Muscle layer of duodenum (tissue), 2 donors: ENCODE measurements around the gene RASSF3.
"Not testable (repeated sequence)": the region's sequence is repeated elsewhere in the genome, so short reads cannot be mapped to it uniquely, and the experiment has no call there.

Experiments used
- H3K27ac ChIP-seq: one replicate; pipeline ENCODE4 v1.7.0; 2013; ENCODE audit warnings: mild to moderate bottlenecking, low read length
- H3K27me3 ChIP-seq: one replicate; pipeline ENCODE4 v1.7.0; 2013; ENCODE audit warnings: low read depth, mild to moderate bottlenecking, control low read depth, low read length
- H3K36me3 ChIP-seq, 2 donors: one replicate each; pipeline ENCODE4 v1.7.0; 2013; ENCODE audit warnings: low read length in 2 of 2, control low read depth in 1 of 2, mild to moderate bottlenecking in 1 of 2; ENCODE audit not compliant: insufficient read depth in 2 of 2, control insufficient read depth in 1 of 2
- H3K4me1 ChIP-seq, 2 donors: one replicate each; pipeline ENCODE4 v1.7.0; 2013; ENCODE audit warnings: low read length in 2 of 2, mild to moderate bottlenecking in 2 of 2, control low read depth in 1 of 2, moderate library complexity in 1 of 2; ENCODE audit not compliant: insufficient read depth in 2 of 2, control insufficient read depth in 1 of 2
- H3K4me3 ChIP-seq, 2 donors: one replicate each; pipeline ENCODE4 v1.7.0; 2013; ENCODE audit warnings: low read length in 2 of 2, low read depth in 1 of 2, mild to moderate bottlenecking in 1 of 2
- H3K9me3 ChIP-seq, 2 donors: one replicate each; pipeline ENCODE4 v1.7.0; 2013; ENCODE audit warnings: low read length in 2 of 2, control low read depth in 1 of 2, mild to moderate bottlenecking in 1 of 2; ENCODE audit not compliant: control insufficient read depth in 1 of 2
- donor health status: healthy.

Gene RASSF3

GRCh38 chr12:64578566-64578965 lies 31.7 kb upstream of the RASSF3 start:
- no peaks in the 10 kb centered on the region for H3K4me1 ChIP-seq
- H3K9me3 ChIP-seq = peaks cover 6 to 11% of the 10 kb centered on the region in 2 donors
- H3K27me3 ChIP-seq = no peaks in the 10 kb centered on the region
- no peaks in the 10 kb centered on the region for H3K36me3 ChIP-seq
- H3K27ac ChIP-seq = no peak overlapping the region
- H3K4me3 ChIP-seq = no peak overlapping the region

- Histone ChIP-seq H3K4me3 (no peak overlapping the region), H3K4me1 (no peaks in the 10 kb centered on the region)
These were observed 29.6 kb upstream of the RASSF3 start for GRCh38 chr12:64580681-64581080.

GRCh38 chr12:64582114-64582513 lies 28.2 kb upstream of the RASSF3 start:
- H3K4me3 ChIP-seq = no peak overlapping the region
- no peaks in the 10 kb centered on the region for H3K9me3 ChIP-seq
- H3K4me1 ChIP-seq = no peaks in the 10 kb centered on the region
- no peak overlapping the region for H3K27ac ChIP-seq
- H3K36me3 ChIP-seq = no peaks in the 10 kb centered on the region
- H3K27me3 ChIP-seq = no peaks in the 10 kb centered on the region

More at GRCh38 chr12:64580681-64581080, 29.6 kb upstream of the RASSF3 start:
- no peak overlapping the region for H3K27ac ChIP-seq
- H3K9me3 ChIP-seq = no peaks in the 10 kb centered on the region
- H3K36me3 ChIP-seq = no peaks in the 10 kb centered on the region
- no peaks in the 10 kb centered on the region for H3K27me3 ChIP-seq

GRCh38 chr12:64582862-64583261 lies 27.4 kb upstream of the RASSF3 start:
- Histone ChIP-seq H3K36me3 (no peaks in the 10 kb centered on the region), H3K27me3 (no peaks in the 10 kb centered on the region)

GRCh38 chr12:64583395-64583770 lies 26.9 kb upstream of the RASSF3 start:
- H3K4me1 ChIP-seq, H3K27ac ChIP-seq, H3K27me3 ChIP-seq, H3K9me3 ChIP-seq, H3K36me3 ChIP-seq: not testable (repeated sequence)
- H3K4me3 ChIP-seq = peak overlapping the region in 1 of 2 donors; percentile 22

More at GRCh38 chr12:64582862-64583261, 27.4 kb upstream of the RASSF3 start:
- no peaks in the 10 kb centered on the region for H3K4me1 ChIP-seq
- H3K4me3 ChIP-seq = no peak overlapping the region
- H3K27ac ChIP-seq = no peak overlapping the region
- H3K9me3 ChIP-seq = no peaks in the 10 kb centered on the region

GRCh38 chr12:64583771-64584421 lies 26.4 kb upstream of the RASSF3 start:
- Histone ChIP-seq H3K4me3 (peak overlapping the region in 1 of 2 donors; percentile 22), H3K4me1 (no peaks in the 10 kb centered on the region), H3K27ac (no peak overlapping the region), H3K36me3 (no peaks in the 10 kb centered on the region), H3K9me3 (no peaks in the 10 kb centered on the region), H3K27me3 (no peaks in the 10 kb centered on the region)

- Histone ChIP-seq H3K4me3 (no peak overlapping the region), H3K36me3 (no peaks in the 10 kb centered on the region), H3K9me3 (no peaks in the 10 kb centered on the region), H3K27me3 (no peaks in the 10 kb centered on the region), H3K4me1 (no peaks in the 10 kb centered on the region), H3K27ac (no peak overlapping the region)
These were observed 25.2 kb upstream of the RASSF3 start for GRCh38 chr12:64585104-64585503.

- H3K27ac ChIP-seq = no peak overlapping the region
- no peaks in the 10 kb centered on the region for H3K27me3 ChIP-seq
- no peaks in the 10 kb centered on the region for H3K36me3 ChIP-seq
- H3K9me3 ChIP-seq = no peaks in the 10 kb centered on the region
- H3K4me3 ChIP-seq = no peak overlapping the region
- H3K4me1 ChIP-seq = no peaks in the 10 kb centered on the region
These were observed 22.8 kb upstream of the RASSF3 start for GRCh38 chr12:64587447-64587846.

GRCh38 chr12:64590183-64590582 lies 20.1 kb upstream of the RASSF3 start:
- Histone ChIP-seq H3K36me3 (no peaks in the 10 kb centered on the region), H3K4me3 (no peak overlapping the region), H3K9me3 (no peaks in the 10 kb centered on the region), H3K4me1 (no peaks in the 10 kb centered on the region), H3K27ac (no peak overlapping the region), H3K27me3 (no peaks in the 10 kb centered on the region)

- Histone ChIP-seq H3K27ac (no peak overlapping the region), H3K4me3 (no peak overlapping the region), H3K4me1 (no peaks in the 10 kb centered on the region), H3K27me3 (no peaks in the 10 kb centered on the region), H3K36me3 (no peaks in the 10 kb centered on the region), H3K9me3 (no peaks in the 10 kb centered on the region)
These were observed 14.2 kb upstream of the RASSF3 start for GRCh38 chr12:64595863-64596793.

GRCh38 chr12:64598831-64599230 lies 11.5 kb upstream of the RASSF3 start:
- Histone ChIP-seq H3K36me3 (no peaks in the 10 kb centered on the region), H3K27ac (no peak overlapping the region), H3K9me3 (no peaks in the 10 kb centered on the region), H3K4me1 (no peaks in the 10 kb centered on the region), H3K4me3 (no peak overlapping the region), H3K27me3 (no peaks in the 10 kb centered on the region)
